GM20000 (cell line): ENCODE data around the gene PRM2.

ENCODE experiments used
- DNase-seq: peaks from one replicate; pipeline ENCODE4 v3.0.0; 2012; ENCODE audit warnings: low spot score
- CTCF ChIP-seq: IDR thresholded peaks from 2 replicates; pipeline ENCODE4 v1.5.1; 2012; ENCODE audit warnings: mild to moderate bottlenecking, control low read depth; ENCODE audit errors: extremely low read depth, missing control alignments

PRM2 gene

GRCh38 chr16:11272921-11273720 is 3.2 kb downstream of the PRM2 start, which contains the start of gene PRM3:
Gene PRM3 (minus strand): TSS chr16:11273629. CDS start chr16:11273595, 34 bp downstream.
- DNase-seq = no peak
- no peak for TF ChIP-seq CTCF

- no peak for DNase-seq
- TF ChIP-seq CTCF = no peak
These were observed 3.8 kb downstream of the PRM2 start for GRCh38 chr16:11272484-11272883.

- no peak for DNase-seq
- no peak for TF ChIP-seq CTCF
These were observed 4.7 kb downstream of the PRM2 start for GRCh38 chr16:11271610-11272009.

GRCh38 chr16:11270602-11271162 is 5.6 kb downstream of the PRM2 start:
- no peak for TF ChIP-seq CTCF
- no peak for DNase-seq

GRCh38 chr16:11268921-11269375 is 7.3 kb downstream of the PRM2 start, which contains the start of gene TNP2:
Gene TNP2 (minus strand): TSS chr16:11269325. CDS start chr16:11269262, 63 bp downstream.
- DNase-seq = no peak
- no peak for TF ChIP-seq CTCF

GRCh38 chr16:11265124-11265523 is 11.2 kb downstream of the PRM2 start:
- no peak for DNase-seq
- TF ChIP-seq CTCF = no peak

GRCh38 chr16:11264155-11264832 is 12.0 kb downstream of the PRM2 start:
- no peak for TF ChIP-seq CTCF
- DNase-seq = no peak
